HCT116 (cell line): ENCODE data around the gene IL19. TPM values are rescaled to one million over a fixed set of nuclear protein-coding genes. Genes with fewer than 3 reads are reported as not detected.
A peak's percentile ranks its signal among the peaks of the same experiment; 100 is the strongest.
"Not testable (repeated sequence)": the region's sequence is repeated elsewhere in the genome, so short reads cannot be mapped to it uniquely, and the experiment has no call there.

Source experiments
- ATAC-seq: fragments of 200-7000 bp; cut with Tn5 transposase; 2 replicates; pipeline ENCODE4 v1.9.1; 2020; ENCODE audit warnings: mild to moderate bottlenecking, moderate library complexity
- BruUV-seq: library from RNA; stranded (reverse); fragments of 400-500 nt; replicated peaks from 2 replicates; lab custom pipeline; 2021; lab: Mats Ljungman, UMichigan
- CTCF ChIA-PET: fragments of 300-600 bp; sonication (Branson Sonifier 250); formaldehyde crosslinking; loops from one replicate; lab custom pipeline; 2021; ENCODE audit warnings: antibody characterized with exemption; lab: Charles Lee
- POLR2A ChIA-PET: fragments of 300-600, 350-600 bp; sonication (Branson Sonifier 250); formaldehyde crosslinking; loops from one replicate; lab custom pipeline; 2021; ENCODE audit warnings: antibody characterized with exemption; lab: Charles Lee
- RAD21 ChIA-PET, 2 experiments: fragments of 300-600 bp; sonication (Branson Sonifier 250); formaldehyde crosslinking; loops; one replicate each; lab custom pipeline; 2023; ENCODE audit warnings: low total read pairs in 2 of 2; ENCODE audit not compliant: uncharacterized antibody in 2 of 2, unreplicated experiment in 2 of 2, low non-redundant PET in 1 of 2; lab: Charles Lee
- DNase-seq: peaks from one replicate; pipeline ENCODE4 v3.0.0-alpha.2; 2010; ENCODE audit warnings: low read depth, low spot score
- H2AFZ ChIP-seq: fragments of 200-600 bp; shearing (Covaris generic), sonication (generic); 2 replicates; pipeline ENCODE4 v1.6.1; 2017; ENCODE audit warnings: low read depth, mixed run types, mixed read lengths, antibody characterized with exemption, low read length; ENCODE audit not compliant: poor library complexity, severe bottlenecking
- H3K27ac ChIP-seq: 2 replicates; pipeline ENCODE4 v1.5.1; 2012; ENCODE audit warnings: low read depth, low read length
- H3K27me3 ChIP-seq: fragments of 200-600 bp; sonication (generic); 2 replicates; pipeline ENCODE4 v1.6.1; 2016; ENCODE audit warnings: mixed run types, low read length, mixed read lengths; ENCODE audit not compliant: insufficient read depth
- H3K36me3 ChIP-seq, 2 experiments: fragments of 200-500 bp in 1 of 2; fragments of 200-600 bp in 1 of 2; sonication (Bioruptor generic) in 1 of 2; sonication (generic) in 1 of 2; 2 replicates each; pipeline versions ENCODE4 v1.5.1 to v1.6.1; 2014 to 2016; ENCODE audit warnings: low read length in 2 of 2, inconsistent platforms in 1 of 2, mixed read lengths in 1 of 2, mixed run types in 1 of 2; ENCODE audit not compliant: insufficient read depth in 2 of 2, control insufficient read depth in 1 of 2
- H3K4me1 ChIP-seq, 2 experiments: fragments of 200-600 bp in 1 of 2; sonication (generic) in 1 of 2; 2 replicates each; pipeline versions ENCODE4 v1.5.1 to v1.6.1; 2012 to 2017; ENCODE audit warnings: low read length in 2 of 2, inconsistent platforms in 1 of 2, mild to moderate bottlenecking in 1 of 2, mixed read lengths in 1 of 2, mixed run types in 1 of 2, moderate library complexity in 1 of 2; ENCODE audit not compliant: insufficient read depth in 2 of 2, control insufficient read depth in 1 of 2
- H3K4me2 ChIP-seq: fragments of 200-600 bp; sonication (generic); 2 replicates; pipeline ENCODE4 v1.6.1; 2017; ENCODE audit warnings: mixed run types, low read length, mixed read lengths
- H3K4me3 ChIP-seq, 2 experiments: fragments of 200-600 bp in 1 of 2; sonication (generic) in 1 of 2; replicated peaks in 1 of 2; 2 replicates each; pipeline ENCODE4 v1.5.1; 2011 to 2016; ENCODE audit warnings: low read length in 2 of 2, control low read depth in 1 of 2, low read depth in 1 of 2, mild to moderate bottlenecking in 1 of 2, mixed read lengths in 1 of 2, mixed run types in 1 of 2
- H3K79me2 ChIP-seq: fragments of 200-600 bp; sonication (generic); 2 replicates; pipeline ENCODE4 v1.6.1; 2017; ENCODE audit warnings: mild to moderate bottlenecking, mixed run types, low read length, moderate library complexity, mixed read lengths; ENCODE audit not compliant: insufficient read depth
- H3K9ac ChIP-seq: fragments of 200-600 bp; sonication (generic); 2 replicates; pipeline ENCODE4 v1.6.1; 2016; ENCODE audit warnings: low read length, mixed read lengths
- H3K9me2 ChIP-seq: fragments of 200-600 bp; sonication (generic), shearing (Covaris generic); 2 replicates; pipeline ENCODE4 v1.6.1; 2017; ENCODE audit warnings: mixed run types, mild to moderate bottlenecking, moderate library complexity; ENCODE audit not compliant: insufficient read depth
- H3K9me3 ChIP-seq, 2 experiments: fragments of 200-500 bp in 1 of 2; fragments of 200-600 bp in 1 of 2; sonication (Bioruptor generic) in 1 of 2; sonication (generic) in 1 of 2; 2 replicates each; pipeline ENCODE4 v1.6.1; 2014 to 2017; ENCODE audit warnings: low read length in 2 of 2, mixed read lengths in 2 of 2, inconsistent platforms in 1 of 2, low read depth in 1 of 2, mild to moderate bottlenecking in 1 of 2, mixed run types in 1 of 2, moderate library complexity in 1 of 2; ENCODE audit not compliant: control insufficient read depth in 1 of 2, insufficient read depth in 1 of 2
- H4K20me1 ChIP-seq: fragments of 200-600 bp; sonication (generic), shearing (Covaris generic); 2 replicates; pipeline ENCODE4 v1.6.1; 2017; ENCODE audit warnings: mixed run types, mild to moderate bottlenecking, moderate library complexity; ENCODE audit not compliant: insufficient read depth
- EZH2 ChIP-seq: fragments of 200-600 bp; sonication (generic); IDR thresholded peaks from 2 replicates; pipeline ENCODE4 v1.6.1; 2017; ENCODE audit warnings: antibody characterized with exemption, mixed run types
- intact Hi-C: fragments of 100-400 bp; cut with micrococcal nuclease; formaldehyde crosslinking; loops from 2 replicates; pipeline ENCODE4 v1.10.0; 2022
- total RNA-seq: library from RNA; stranded (reverse); gene quantifications from one replicate; pipeline ENCODE4 v1.2.1, GENCODE V29; 2021; ENCODE audit not compliant: unreplicated experiment
- TF ChIP-seq, protein P1 (sequence below), 3 experiments: fragments of 200-600 bp in 1 of 3; sonication (generic) in 1 of 3; IDR thresholded peaks in 2 of 3; conservative IDR thresholded peaks in 1 of 3; 2 replicates each; pipeline ENCODE4 v1.5.1; 2012 to 2017; ENCODE audit warnings: low read depth in 2 of 3, low read length in 2 of 3, antibody characterized with exemption in 1 of 3, borderline replicate concordance in 1 of 3, control low read depth in 1 of 3, mild to moderate bottlenecking in 1 of 3, mixed read lengths in 1 of 3, mixed run types in 1 of 3, moderate library complexity in 1 of 3; ENCODE audit not compliant: insufficient read depth in 1 of 3

Gene IL19
- total RNA-seq, 1 experiment from 2014 or later, result not detected

DNA sequence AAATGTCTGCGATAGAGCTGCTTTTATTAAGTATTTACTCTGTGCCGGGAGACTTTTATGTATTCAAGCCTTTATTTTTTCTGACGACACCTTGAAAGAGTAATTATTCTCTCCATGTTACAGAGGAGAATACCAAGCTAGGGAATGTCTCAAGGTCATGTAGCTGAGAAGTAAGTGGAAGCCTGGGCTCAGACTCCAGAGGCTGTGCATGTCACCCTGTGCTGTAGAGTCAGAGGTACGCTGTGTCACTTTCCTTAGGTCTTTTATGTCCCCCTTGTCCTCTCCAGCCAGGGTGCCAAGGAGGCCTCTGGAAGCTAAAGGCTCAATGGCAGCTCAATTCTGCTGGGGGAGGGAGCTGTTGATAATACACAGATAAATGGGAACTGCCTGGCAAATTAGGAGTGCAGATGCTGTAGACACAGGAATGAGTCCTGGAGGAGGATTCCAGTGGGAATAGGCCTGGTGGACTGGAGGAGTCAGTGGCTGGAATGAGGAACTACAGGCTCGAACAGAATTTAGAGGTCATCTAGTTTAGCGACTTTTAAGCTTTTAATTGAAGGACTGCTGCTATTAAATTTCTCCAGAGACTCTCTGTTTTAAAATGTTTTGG, 9.3 kb upstream of the IL19 start:
- BruUV-seq, result no TSS peak
- H3K36me3 ChIP-seq, result no peaks in the 10 kb centered on the region
- H2AFZ ChIP-seq, result no peak overlapping the region
- H3K9ac ChIP-seq, result no peak overlapping the region
- ChIA-PET RAD21 (no interaction called here), CTCF (interaction anchor here (0.6 to 1.6 kb wide), 3 partner anchors 63 to 151 kb away, joined by 3 to 6 read pairs (median 3); no protein-coding TSS in a partner anchor), POLR2A (no interaction called here)
- peaks cover 7% of the 10 kb centered on the region; the same call in 1 of the 2 replicates for H3K27me3 ChIP-seq
- no peak overlapping the region for H3K4me3 ChIP-seq
- ATAC-seq (peak; percentile 59), DNase-seq (no peak)
- no peaks in the 10 kb centered on the region for H3K9me3 ChIP-seq
- no peaks in the 10 kb centered on the region for H3K79me2 ChIP-seq
- intact Hi-C loops, result no loop called here
- no peak overlapping the region for H3K27ac ChIP-seq
- H3K4me2 ChIP-seq, result no peak overlapping the region
- H3K9me2 ChIP-seq, result no peaks in the 10 kb centered on the region
- no peaks in the 10 kb centered on the region for H4K20me1 ChIP-seq
- TF ChIP-seq EZH2, result no peak
- TF ChIP-seq, protein P1, sequence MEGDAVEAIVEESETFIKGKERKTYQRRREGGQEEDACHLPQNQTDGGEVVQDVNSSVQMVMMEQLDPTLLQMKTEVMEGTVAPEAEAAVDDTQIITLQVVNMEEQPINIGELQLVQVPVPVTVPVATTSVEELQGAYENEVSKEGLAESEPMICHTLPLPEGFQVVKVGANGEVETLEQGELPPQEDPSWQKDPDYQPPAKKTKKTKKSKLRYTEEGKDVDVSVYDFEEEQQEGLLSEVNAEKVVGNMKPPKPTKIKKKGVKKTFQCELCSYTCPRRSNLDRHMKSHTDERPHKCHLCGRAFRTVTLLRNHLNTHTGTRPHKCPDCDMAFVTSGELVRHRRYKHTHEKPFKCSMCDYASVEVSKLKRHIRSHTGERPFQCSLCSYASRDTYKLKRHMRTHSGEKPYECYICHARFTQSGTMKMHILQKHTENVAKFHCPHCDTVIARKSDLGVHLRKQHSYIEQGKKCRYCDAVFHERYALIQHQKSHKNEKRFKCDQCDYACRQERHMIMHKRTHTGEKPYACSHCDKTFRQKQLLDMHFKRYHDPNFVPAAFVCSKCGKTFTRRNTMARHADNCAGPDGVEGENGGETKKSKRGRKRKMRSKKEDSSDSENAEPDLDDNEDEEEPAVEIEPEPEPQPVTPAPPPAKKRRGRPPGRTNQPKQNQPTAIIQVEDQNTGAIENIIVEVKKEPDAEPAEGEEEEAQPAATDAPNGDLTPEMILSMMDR (IDR thresholded peaks at IDR 0.05 in 2 of 3, conservative IDR thresholded peaks at IDR 0.05 in 1 of 3; ENCODE audit: borderline replicate concordance in 1 of 3, insufficient read depth in 1 of 3, low read depth in 2 of 3, low read length in 2 of 3), result peak in 2 of 3 experiments; percentile 27 to 32; a peak in 3 of 6 replicates
- H3K4me1 ChIP-seq, result peaks cover 0 to 2% of the 10 kb centered on the region in 2 experiments; a peak in 2 of 4 replicates

DNA sequence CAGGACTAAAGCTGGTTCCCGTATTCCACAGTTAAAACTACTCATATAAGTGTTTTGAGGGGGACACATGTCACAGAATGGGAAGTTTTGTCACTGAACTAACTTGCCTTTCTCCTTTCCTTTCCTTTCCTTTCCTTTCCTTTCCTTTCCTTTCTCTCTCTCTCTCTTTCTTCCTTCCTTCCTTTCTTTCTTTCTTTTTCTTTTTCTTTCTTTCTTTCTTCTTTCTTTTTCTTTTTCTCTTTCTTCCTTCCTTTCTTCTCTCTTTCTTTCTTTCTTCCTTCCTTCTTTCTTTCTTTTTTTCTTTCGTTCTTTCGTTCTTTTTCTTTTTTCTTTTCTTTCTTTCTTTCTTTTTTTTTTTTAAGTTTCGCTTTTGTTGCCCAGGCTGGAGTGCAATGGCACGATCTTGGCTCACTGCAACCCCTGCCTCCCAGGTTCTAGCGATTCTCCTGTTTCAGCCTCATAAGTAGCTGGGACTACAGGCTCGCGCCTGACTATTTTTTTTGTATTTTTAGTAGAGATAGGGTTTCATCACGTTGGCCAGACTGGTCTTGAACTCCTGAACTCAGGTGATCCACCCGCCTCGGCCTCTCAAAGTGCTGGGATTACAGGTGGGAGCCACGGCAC, 7.7 kb upstream of the IL19 start:
- H3K27me3 ChIP-seq, H3K27ac ChIP-seq, RAD21 ChIA-PET, H4K20me1 ChIP-seq, H3K9me2 ChIP-seq, CTCF ChIA-PET, H3K79me2 ChIP-seq, DNase-seq, H3K9me3 ChIP-seq, H3K4me3 ChIP-seq, POLR2A ChIA-PET, H3K36me3 ChIP-seq, intact Hi-C loops, H3K4me1 ChIP-seq, BruUV-seq, ATAC-seq, H3K9ac ChIP-seq, H3K4me2 ChIP-seq, H2AFZ ChIP-seq: not testable (repeated sequence)

DNA sequence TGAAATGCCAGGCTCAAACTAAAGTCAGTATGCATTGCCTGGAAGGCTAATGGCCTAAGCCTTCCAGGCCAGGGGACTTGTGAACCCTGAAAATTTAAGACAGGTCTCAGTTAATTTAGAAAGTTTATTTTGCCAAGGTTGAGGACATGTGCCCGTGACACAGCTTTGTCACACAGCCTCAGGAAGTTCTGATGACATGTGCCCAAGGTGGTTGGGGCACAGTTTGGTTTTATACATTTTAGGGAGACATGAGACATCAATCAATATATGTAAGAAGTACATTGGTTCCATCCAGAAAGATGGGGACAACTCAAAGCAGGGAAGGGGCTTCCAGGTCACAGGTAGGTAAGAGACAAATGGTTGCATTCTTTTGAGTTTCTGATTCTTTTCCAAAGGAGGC, 4.8 kb upstream of the IL19 start:
- BruUV-seq, DNase-seq, H3K9ac ChIP-seq, H3K36me3 ChIP-seq, H3K79me2 ChIP-seq, intact Hi-C loops, H3K9me3 ChIP-seq, H4K20me1 ChIP-seq, H3K27me3 ChIP-seq, H3K27ac ChIP-seq, H3K9me2 ChIP-seq, RAD21 ChIA-PET, H3K4me3 ChIP-seq, ATAC-seq, H3K4me2 ChIP-seq, H2AFZ ChIP-seq, H3K4me1 ChIP-seq, POLR2A ChIA-PET: not testable (repeated sequence)
- CTCF ChIA-PET, result interaction anchor here (0.9 to 1.8 kb wide), 4 partner anchors 28 to 147 kb away, joined by 3 to 7 read pairs (median 3); no protein-coding TSS in a partner anchor
